COLO668 (cell line): ENCODE results near the gene INTS14.
"Not testable (repeated sequence)": the region's sequence is repeated elsewhere in the genome, so short reads cannot be mapped to it uniquely, and the experiment has no call there.

ENCODE experiments used
- DNase-seq: peaks from one replicate; lab custom pipeline; 2025; ENCODE audit not compliant: unreplicated experiment; lab: John Stamatoyannopoulos, UW

Gene INTS14

GRCh38 chr15:65579762-65580161, 31.2 kb downstream of the INTS14 start:
- DNase-seq = no peak

- DNase-seq = no peak
These were observed 31.8 kb downstream of the INTS14 start for GRCh38 chr15:65578904-65579728.

- DNase-seq = no peak
These were observed 33.6 kb downstream of the INTS14 start for GRCh38 chr15:65577129-65577996.

GRCh38 chr15:65576664-65577063, 34.3 kb downstream of the INTS14 start:
- DNase-seq = no peak

GRCh38 chr15:65571971-65572370, 39.0 kb downstream of the INTS14 start:
- DNase-seq = no peak

- no peak for DNase-seq
These were observed 41.2 kb downstream of the INTS14 start for GRCh38 chr15:65569728-65570127.

GRCh38 chr15:65561934-65562333, 49.0 kb downstream of the INTS14 start:
- DNase-seq = no peak

- DNase-seq = no peak
These were observed 51.0 kb downstream of the INTS14 start for GRCh38 chr15:65559941-65560340.

GRCh38 chr15:65558997-65559760, 51.8 kb downstream of the INTS14 start:
- no peak for DNase-seq

GRCh38 chr15:65558336-65558735, 52.6 kb downstream of the INTS14 start:
- no peak for DNase-seq

GRCh38 chr15:65556622-65557021, 54.3 kb downstream of the INTS14 start:
- DNase-seq = no peak

GRCh38 chr15:65553691-65554090, 57.2 kb downstream of the INTS14 start:
- no peak for DNase-seq

- not testable (repeated sequence) for DNase-seq
These were observed 58.1 kb downstream of the INTS14 start for GRCh38 chr15:65552851-65553250.

- DNase-seq = no peak
These were observed 59.7 kb downstream of the INTS14 start for GRCh38 chr15:65551183-65551582.

GRCh38 chr15:65550681-65551098, 60.2 kb downstream of the INTS14 start:
- no peak for DNase-seq

GRCh38 chr15:65549288-65549687, 61.6 kb downstream of the INTS14 start:
- DNase-seq = not testable (repeated sequence)

GRCh38 chr15:65547841-65548240, 63.1 kb downstream of the INTS14 start:
- DNase-seq = no peak

GRCh38 chr15:65541231-65541820, 69.6 kb downstream of the INTS14 start:
- no peak for DNase-seq

GRCh38 chr15:65540314-65540713, 70.6 kb downstream of the INTS14 start:
- no peak for DNase-seq

GRCh38 chr15:65535192-65535591, 75.7 kb downstream of the INTS14 start:
- DNase-seq = no peak
